ENCODE data around the gene INSYN2A. TPM values are rescaled to one million over a fixed set of nuclear protein-coding genes. Genes with fewer than 3 reads are reported as not detected.

Gene INSYN2A
- polyA plus RNA-seq, 1 donor from 2014 or later: 4.2 TPM

DNA sequence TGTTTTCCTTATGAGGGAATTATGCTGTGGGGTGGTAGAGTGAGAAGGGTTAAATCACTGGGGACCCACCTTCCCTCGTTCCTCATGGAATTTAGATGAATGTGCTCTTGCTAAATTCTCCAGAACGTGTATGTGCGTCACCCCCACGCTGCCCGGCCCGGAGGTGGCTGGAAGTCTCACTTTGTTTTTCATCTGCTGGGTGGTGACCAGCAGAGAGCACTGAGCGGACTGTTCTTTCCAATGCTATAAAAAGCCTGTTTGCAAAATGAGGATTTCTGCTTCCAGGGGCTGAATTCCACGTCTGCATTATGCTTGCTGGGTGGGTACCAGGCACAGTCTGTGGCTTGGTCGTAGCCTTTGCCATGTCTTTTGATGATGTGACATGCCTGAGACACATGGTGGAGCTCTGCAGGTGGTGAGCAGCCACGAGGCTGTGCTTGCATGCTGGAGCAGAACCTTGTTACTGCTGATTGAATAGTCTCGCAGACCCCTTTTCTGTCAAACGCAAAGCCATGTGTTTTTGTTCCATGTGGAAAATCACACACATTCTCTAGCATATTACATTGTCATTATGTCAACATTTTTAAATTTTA lies 31.9 kb upstream of the INSYN2A start:
- peak; percentile 51 for TF ChIP-seq SMC3 (conservative IDR thresholded peaks at IDR 0.05; ENCODE audit: poor library complexity)
- peak; percentile 57 for TF ChIP-seq RAD21 (conservative IDR thresholded peaks at IDR 0.05)
- TF ChIP-seq, protein P1, sequence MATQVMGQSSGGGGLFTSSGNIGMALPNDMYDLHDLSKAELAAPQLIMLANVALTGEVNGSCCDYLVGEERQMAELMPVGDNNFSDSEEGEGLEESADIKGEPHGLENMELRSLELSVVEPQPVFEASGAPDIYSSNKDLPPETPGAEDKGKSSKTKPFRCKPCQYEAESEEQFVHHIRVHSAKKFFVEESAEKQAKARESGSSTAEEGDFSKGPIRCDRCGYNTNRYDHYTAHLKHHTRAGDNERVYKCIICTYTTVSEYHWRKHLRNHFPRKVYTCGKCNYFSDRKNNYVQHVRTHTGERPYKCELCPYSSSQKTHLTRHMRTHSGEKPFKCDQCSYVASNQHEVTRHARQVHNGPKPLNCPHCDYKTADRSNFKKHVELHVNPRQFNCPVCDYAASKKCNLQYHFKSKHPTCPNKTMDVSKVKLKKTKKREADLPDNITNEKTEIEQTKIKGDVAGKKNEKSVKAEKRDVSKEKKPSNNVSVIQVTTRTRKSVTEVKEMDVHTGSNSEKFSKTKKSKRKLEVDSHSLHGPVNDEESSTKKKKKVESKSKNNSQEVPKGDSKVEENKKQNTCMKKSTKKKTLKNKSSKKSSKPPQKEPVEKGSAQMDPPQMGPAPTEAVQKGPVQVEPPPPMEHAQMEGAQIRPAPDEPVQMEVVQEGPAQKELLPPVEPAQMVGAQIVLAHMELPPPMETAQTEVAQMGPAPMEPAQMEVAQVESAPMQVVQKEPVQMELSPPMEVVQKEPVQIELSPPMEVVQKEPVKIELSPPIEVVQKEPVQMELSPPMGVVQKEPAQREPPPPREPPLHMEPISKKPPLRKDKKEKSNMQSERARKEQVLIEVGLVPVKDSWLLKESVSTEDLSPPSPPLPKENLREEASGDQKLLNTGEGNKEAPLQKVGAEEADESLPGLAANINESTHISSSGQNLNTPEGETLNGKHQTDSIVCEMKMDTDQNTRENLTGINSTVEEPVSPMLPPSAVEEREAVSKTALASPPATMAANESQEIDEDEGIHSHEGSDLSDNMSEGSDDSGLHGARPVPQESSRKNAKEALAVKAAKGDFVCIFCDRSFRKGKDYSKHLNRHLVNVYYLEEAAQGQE (IDR thresholded peaks at IDR 0.05; ENCODE audit: borderline replicate concordance): no peak
- no peak for TF ChIP-seq EP300 (conservative IDR thresholded peaks at IDR 0.05; ENCODE audit: poor library complexity, severe bottlenecking)
- TF ChIP-seq, protein P2, sequence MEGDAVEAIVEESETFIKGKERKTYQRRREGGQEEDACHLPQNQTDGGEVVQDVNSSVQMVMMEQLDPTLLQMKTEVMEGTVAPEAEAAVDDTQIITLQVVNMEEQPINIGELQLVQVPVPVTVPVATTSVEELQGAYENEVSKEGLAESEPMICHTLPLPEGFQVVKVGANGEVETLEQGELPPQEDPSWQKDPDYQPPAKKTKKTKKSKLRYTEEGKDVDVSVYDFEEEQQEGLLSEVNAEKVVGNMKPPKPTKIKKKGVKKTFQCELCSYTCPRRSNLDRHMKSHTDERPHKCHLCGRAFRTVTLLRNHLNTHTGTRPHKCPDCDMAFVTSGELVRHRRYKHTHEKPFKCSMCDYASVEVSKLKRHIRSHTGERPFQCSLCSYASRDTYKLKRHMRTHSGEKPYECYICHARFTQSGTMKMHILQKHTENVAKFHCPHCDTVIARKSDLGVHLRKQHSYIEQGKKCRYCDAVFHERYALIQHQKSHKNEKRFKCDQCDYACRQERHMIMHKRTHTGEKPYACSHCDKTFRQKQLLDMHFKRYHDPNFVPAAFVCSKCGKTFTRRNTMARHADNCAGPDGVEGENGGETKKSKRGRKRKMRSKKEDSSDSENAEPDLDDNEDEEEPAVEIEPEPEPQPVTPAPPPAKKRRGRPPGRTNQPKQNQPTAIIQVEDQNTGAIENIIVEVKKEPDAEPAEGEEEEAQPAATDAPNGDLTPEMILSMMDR (IDR thresholded peaks at IDR 0.05; ENCODE audit: poor library complexity, severe bottlenecking): peak; percentile 51
- H3K9me3 ChIP-seq (ENCODE audit: low read length): no peaks in the 10 kb centered on the region
- H3K9ac ChIP-seq (ENCODE audit: low read length): no peak overlapping the region
- no peaks in the 10 kb centered on the region for H3K79me2 ChIP-seq (replicated peaks; ENCODE audit: insufficient read depth, low read length)
- H3K4me3 ChIP-seq (ENCODE audit: low read length): no peak overlapping the region
- H3K27me3 ChIP-seq (ENCODE audit: insufficient read depth, low read depth, low read length): no peaks in the 10 kb centered on the region
- no peak overlapping the region for H3K4me2 ChIP-seq (ENCODE audit: low read length)
- no peaks in the 10 kb centered on the region for H4K20me1 ChIP-seq (ENCODE audit: insufficient read depth)
- H3K27ac ChIP-seq (ENCODE audit: low read length): no peak overlapping the region
- no peaks in the 10 kb centered on the region for H3K9me2 ChIP-seq (ENCODE audit: insufficient read depth, low read length)
- no peaks in the 10 kb centered on the region for H3K36me3 ChIP-seq (ENCODE audit: insufficient read depth, low read length)
- H2AFZ ChIP-seq (ENCODE audit: low read depth, low read length): no peak overlapping the region
- H3F3A ChIP-seq (ENCODE audit: insufficient read depth, low read length, poor library complexity, severe bottlenecking): no peaks in the 10 kb centered on the region

DNA sequence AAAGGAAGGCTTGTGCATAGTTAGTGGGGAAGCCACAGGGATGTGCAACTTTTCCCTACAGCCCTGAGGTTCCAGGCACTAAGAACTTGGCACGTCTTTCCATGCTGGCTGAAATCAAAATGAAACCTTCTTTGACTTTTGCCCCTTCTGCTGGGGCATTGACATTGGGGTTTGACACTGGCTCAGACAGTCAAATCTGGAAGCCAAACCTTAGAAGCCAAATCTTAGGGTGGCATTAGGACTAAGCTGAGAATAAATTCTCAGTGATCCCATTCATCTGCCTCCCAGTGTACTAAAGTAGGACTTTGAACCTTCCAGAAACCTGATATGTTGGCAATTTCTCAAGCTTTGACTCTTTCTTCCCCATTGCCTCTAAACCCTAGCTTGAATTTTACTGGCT lies 31.3 kb upstream of the INSYN2A start:
- H3F3A ChIP-seq (ENCODE audit: insufficient read depth, low read length, poor library complexity, severe bottlenecking): no peaks in the 10 kb centered on the region
- no peaks in the 10 kb centered on the region for H3K27me3 ChIP-seq (ENCODE audit: insufficient read depth, low read depth, low read length)
- H3K4me3 ChIP-seq (ENCODE audit: low read length): no peak overlapping the region
- H2AFZ ChIP-seq (ENCODE audit: low read depth, low read length): no peak overlapping the region
- TF ChIP-seq, protein P1 (IDR thresholded peaks at IDR 0.05; ENCODE audit: borderline replicate concordance): no peak
- no peak for TF ChIP-seq RAD21 (conservative IDR thresholded peaks at IDR 0.05)
- H3K9me3 ChIP-seq (ENCODE audit: low read length): no peaks in the 10 kb centered on the region
- no peak overlapping the region for H3K4me2 ChIP-seq (ENCODE audit: low read length)
- no peaks in the 10 kb centered on the region for H3K79me2 ChIP-seq (replicated peaks; ENCODE audit: insufficient read depth, low read length)
- H4K20me1 ChIP-seq (ENCODE audit: insufficient read depth): no peaks in the 10 kb centered on the region
- H3K9me2 ChIP-seq (ENCODE audit: insufficient read depth, low read length): no peaks in the 10 kb centered on the region
- no peak overlapping the region for H3K27ac ChIP-seq (ENCODE audit: low read length)
- no peaks in the 10 kb centered on the region for H3K36me3 ChIP-seq (ENCODE audit: insufficient read depth, low read length)
- no peak overlapping the region for H3K9ac ChIP-seq (ENCODE audit: low read length)

Data from neural cell (in vitro differentiated cells).